Keratinocyte (primary cell): Measurements from ENCODE around the gene SAMD10. TPM values are rescaled to one million over a fixed set of nuclear protein-coding genes. Genes with fewer than 3 reads are reported as not detected.

Experiments
- DNase-seq: peaks from one replicate; pipeline ENCODE4 v3.0.0-alpha.2; 2011; ENCODE audit warnings: low read depth, missing footprints, low spot score
- FAIRE-seq: peaks from 2 replicates; lab custom pipeline; 2011; peaks lifted over from hg19 to GRCh38; lab: Jason Lieb, UNC
- H2AFZ ChIP-seq: 2 replicates; pipeline ENCODE4 v1.6.0; 2012; ENCODE audit warnings: low read length, control low read depth, inconsistent platforms; ENCODE audit not compliant: control insufficient read depth
- H3K27ac ChIP-seq: 2 replicates; pipeline ENCODE4 v1.5.1; 2011; ENCODE audit warnings: low read length; ENCODE audit not compliant: control insufficient read depth, insufficient read depth
- H3K27me3 ChIP-seq: 3 replicates; pipeline ENCODE4 v1.6.0; 2011; ENCODE audit warnings: low read length; ENCODE audit not compliant: control insufficient read depth, insufficient read depth; ENCODE audit errors: extremely low read depth
- H3K36me3 ChIP-seq, 2 experiments: 2 replicates in 1 of 2; 3 replicates in 1 of 2; pipeline ENCODE4 v1.5.1; 2011; ENCODE audit warnings: low read length in 2 of 2, mild to moderate bottlenecking in 1 of 2; ENCODE audit not compliant: control insufficient read depth in 2 of 2, insufficient read depth in 2 of 2; ENCODE audit errors: extremely low read depth in 1 of 2
- H3K4me1 ChIP-seq: 3 replicates; pipeline ENCODE4 v1.5.1; 2011; ENCODE audit warnings: low read length; ENCODE audit not compliant: control insufficient read depth, insufficient read depth; ENCODE audit errors: extremely low read depth
- H3K4me2 ChIP-seq: 3 replicates; pipeline ENCODE4 v1.6.0; 2011; ENCODE audit warnings: low read depth, low read length; ENCODE audit not compliant: control insufficient read depth, insufficient read depth; ENCODE audit errors: extremely low read depth
- H3K4me3 ChIP-seq, 3 experiments: fragments of 200-600 bp in 1 of 3; sonication (generic) in 1 of 3; 2 replicates in 2 of 3; 3 replicates in 1 of 3; pipeline ENCODE4 v1.5.1; 2011 to 2016; ENCODE audit warnings: low read length in 3 of 3, mild to moderate bottlenecking in 3 of 3, control low read depth in 2 of 3, inconsistent platforms in 1 of 3, low read depth in 1 of 3, mixed read lengths in 1 of 3, mixed run types in 1 of 3, moderate library complexity in 1 of 3; ENCODE audit not compliant: control insufficient read depth in 2 of 3, insufficient read depth in 2 of 3; ENCODE audit errors: extremely low read depth in 1 of 3
- H3K79me2 ChIP-seq: 2 replicates; pipeline ENCODE4 v1.6.0; 2012; ENCODE audit warnings: low read length; ENCODE audit not compliant: control insufficient read depth, insufficient read depth
- H3K9ac ChIP-seq: 3 replicates; pipeline ENCODE4 v1.6.0; 2011; ENCODE audit warnings: low read length; ENCODE audit not compliant: control insufficient read depth, insufficient read depth; ENCODE audit errors: extremely low read depth
- H3K9me1 ChIP-seq: 3 replicates; pipeline ENCODE4 v1.6.0; 2011; ENCODE audit warnings: low read length; ENCODE audit not compliant: control insufficient read depth, insufficient read depth; ENCODE audit errors: extremely low read depth
- H3K9me3 ChIP-seq: 2 replicates; pipeline ENCODE4 v1.5.1; 2012; ENCODE audit warnings: low read depth, low read length; ENCODE audit not compliant: control insufficient read depth
- H4K20me1 ChIP-seq: 3 replicates; pipeline ENCODE4 v1.6.0; 2011; ENCODE audit warnings: low read length; ENCODE audit not compliant: control insufficient read depth, insufficient read depth; ENCODE audit errors: extremely low read depth
- EZH2 ChIP-seq: IDR thresholded peaks from one replicate; pipeline ENCODE4 v1.6.1; 2012; ENCODE audit warnings: inconsistent platforms, mild to moderate bottlenecking, low read length, moderate library complexity
- dilution Hi-C: fragments of 300-500 bp; cut with MboI; formaldehyde crosslinking; loops from one replicate; pipeline ENCODE4 v1.7.0; 2020; ENCODE audit warnings: low sequenced_read_pairs; ENCODE audit not compliant: extremely low pct_ligation_motif_present
- polyA plus RNA-seq, 5 experiments: library from polyadenylated mRNA; depleted of rRNA in 3 of 5; stranded (reverse) in 3 of 5; stranded (forward) in 1 of 5; unstranded in 1 of 5; fragments of >200 nt; gene quantifications; 1 replicate in 1 of 5; 2 replicates in 3 of 5; 3 replicates in 1 of 5; pipeline versions ENCODE4 v1.2.1 to v1.2.3, GENCODE V29; 2011 to 2012; ENCODE audit warnings: missing spikeins in 2 of 5, low read depth in 1 of 5, low replicate concordance in 1 of 5
- TF ChIP-seq, protein P1 (sequence below), 3 experiments: IDR thresholded peaks in 1 of 3; conservative IDR thresholded peaks in 1 of 3; optimal IDR thresholded peaks in 1 of 3; 2 replicates in 2 of 3; 3 replicates in 1 of 3; pipeline versions ENCODE3 to v1.5.1; 2011; ENCODE audit warnings: low read length in 3 of 3, mild to moderate bottlenecking in 3 of 3, moderate library complexity in 2 of 3, control low read depth in 1 of 3, inconsistent platforms in 1 of 3; ENCODE audit not compliant: insufficient read depth in 2 of 3; ENCODE audit errors: extremely low read depth in 1 of 3

SAMD10 gene
- polyA plus RNA-seq, 1 donor (not counting 4 experiments of a cell fraction or from before 2014, with no cell fraction given): 0.45 TPM

DNA sequence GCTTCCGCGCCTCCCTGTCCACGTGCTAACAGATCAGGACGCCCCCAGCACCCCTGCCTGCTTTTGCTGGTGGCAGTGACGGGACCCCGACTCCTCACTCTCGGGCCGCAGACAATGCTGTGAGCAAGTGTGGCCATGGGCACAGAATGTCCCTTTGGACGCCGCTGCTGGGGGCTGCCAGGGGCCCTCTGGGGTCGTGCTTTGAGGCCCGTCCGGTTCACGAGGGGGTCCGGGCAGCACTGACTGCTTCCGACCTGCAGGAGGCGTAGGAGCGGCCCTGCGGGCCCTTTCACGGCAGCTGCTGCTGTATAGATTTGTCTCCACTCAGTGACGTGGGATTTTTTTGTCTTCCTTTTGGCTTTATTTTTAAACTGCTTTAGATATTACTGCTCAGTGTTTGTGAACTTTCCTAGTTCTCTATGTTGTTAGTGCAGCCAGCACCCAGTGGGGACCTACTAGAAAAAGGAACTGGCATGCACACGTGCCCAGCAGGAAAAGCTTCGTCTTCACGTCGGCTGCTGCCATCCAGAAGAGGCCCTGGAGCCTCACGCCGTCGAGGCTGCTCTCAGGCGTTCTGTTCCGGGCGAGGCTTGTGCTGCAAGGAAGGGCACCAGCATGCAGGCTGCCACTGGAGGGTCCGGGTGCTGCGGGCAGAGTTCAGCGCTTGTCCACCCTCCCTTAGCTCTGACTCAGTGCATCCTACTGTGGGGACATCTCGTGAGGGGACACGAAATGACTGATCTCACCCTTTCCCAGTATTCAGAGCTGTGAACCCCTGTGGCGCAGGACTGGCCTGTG lies 45.0 kb downstream of the SAMD10 start:
- DNase-seq: no peak
- peaks cover 15% of the 10 kb centered on the region for H4K20me1 ChIP-seq
- H3K4me2 ChIP-seq: no peak overlapping the region
- FAIRE-seq: no peak
- dilution Hi-C loops: no loop called here
- H3K4me3 ChIP-seq: no peak overlapping the region
- no peak overlapping the region for H3K9ac ChIP-seq
- H3K27me3 ChIP-seq: no peaks in the 10 kb centered on the region
- peaks cover 43 to 50% of the 10 kb centered on the region in 2 experiments for H3K36me3 ChIP-seq
- H3K9me3 ChIP-seq: no peaks in the 10 kb centered on the region
- no peak overlapping the region for H2AFZ ChIP-seq
- H3K27ac ChIP-seq: no peak overlapping the region
- no peaks in the 10 kb centered on the region for H3K9me1 ChIP-seq
- H3K4me1 ChIP-seq: no peaks in the 10 kb centered on the region
- peaks cover 58% of the 10 kb centered on the region for H3K79me2 ChIP-seq
- no peak for TF ChIP-seq EZH2
- TF ChIP-seq, protein P1, sequence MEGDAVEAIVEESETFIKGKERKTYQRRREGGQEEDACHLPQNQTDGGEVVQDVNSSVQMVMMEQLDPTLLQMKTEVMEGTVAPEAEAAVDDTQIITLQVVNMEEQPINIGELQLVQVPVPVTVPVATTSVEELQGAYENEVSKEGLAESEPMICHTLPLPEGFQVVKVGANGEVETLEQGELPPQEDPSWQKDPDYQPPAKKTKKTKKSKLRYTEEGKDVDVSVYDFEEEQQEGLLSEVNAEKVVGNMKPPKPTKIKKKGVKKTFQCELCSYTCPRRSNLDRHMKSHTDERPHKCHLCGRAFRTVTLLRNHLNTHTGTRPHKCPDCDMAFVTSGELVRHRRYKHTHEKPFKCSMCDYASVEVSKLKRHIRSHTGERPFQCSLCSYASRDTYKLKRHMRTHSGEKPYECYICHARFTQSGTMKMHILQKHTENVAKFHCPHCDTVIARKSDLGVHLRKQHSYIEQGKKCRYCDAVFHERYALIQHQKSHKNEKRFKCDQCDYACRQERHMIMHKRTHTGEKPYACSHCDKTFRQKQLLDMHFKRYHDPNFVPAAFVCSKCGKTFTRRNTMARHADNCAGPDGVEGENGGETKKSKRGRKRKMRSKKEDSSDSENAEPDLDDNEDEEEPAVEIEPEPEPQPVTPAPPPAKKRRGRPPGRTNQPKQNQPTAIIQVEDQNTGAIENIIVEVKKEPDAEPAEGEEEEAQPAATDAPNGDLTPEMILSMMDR (optimal IDR thresholded peaks at IDR 0.05 in 1 of 3, IDR thresholded peaks at IDR 0.05 in 1 of 3, conservative IDR thresholded peaks at IDR 0.05 in 1 of 3; ENCODE audit: extremely low read depth in 1 of 3, insufficient read depth in 2 of 3, low read length in 3 of 3): peak in 2 of 3 experiments; percentile 9 to 31

DNA sequence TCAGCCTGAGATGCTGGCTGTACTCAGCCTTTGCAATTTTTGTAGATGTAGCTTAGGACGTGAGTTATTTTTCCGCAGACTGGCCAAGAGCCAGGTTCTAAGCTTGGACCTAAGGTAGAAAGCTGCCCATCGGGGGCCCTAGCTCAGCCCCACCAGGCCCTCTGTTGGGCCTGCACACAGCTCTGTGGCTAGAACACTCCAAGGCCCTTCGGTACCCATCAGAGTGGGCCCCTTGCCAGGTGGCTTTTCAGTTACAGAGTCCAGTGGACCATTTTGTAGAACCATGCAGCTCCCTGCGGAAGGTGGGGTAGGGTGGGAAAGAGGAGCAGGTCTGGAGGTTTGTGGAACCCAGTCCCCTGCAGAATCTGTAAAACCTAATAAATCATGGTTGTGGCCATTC lies 45.8 kb downstream of the SAMD10 start:
- Histone ChIP-seq H3K27ac (no peak overlapping the region), H3K4me3 (no peak overlapping the region), H3K79me2 (peaks cover 58% of the 10 kb centered on the region), H3K4me1 (no peaks in the 10 kb centered on the region), H2AFZ (no peak overlapping the region), H3K4me2 (no peak overlapping the region), H3K27me3 (no peaks in the 10 kb centered on the region), H3K36me3 (peaks cover 50 to 55% of the 10 kb centered on the region in 2 experiments), H3K9me3 (no peaks in the 10 kb centered on the region), H4K20me1 (peaks cover 15% of the 10 kb centered on the region), H3K9ac (no peak overlapping the region), H3K9me1 (no peaks in the 10 kb centered on the region)
- DNase-seq: no peak
- dilution Hi-C loops: no loop called here
- TF ChIP-seq, protein P1 (optimal IDR thresholded peaks at IDR 0.05 in 1 of 3, IDR thresholded peaks at IDR 0.05 in 1 of 3, conservative IDR thresholded peaks at IDR 0.05 in 1 of 3; ENCODE audit: extremely low read depth in 1 of 3, insufficient read depth in 2 of 3, low read length in 3 of 3): no peak
- FAIRE-seq: no peak
